GM19463 (cell line): Measurements from ENCODE around the gene DRD2.

Source experiments
- ATAC-seq: cut with Tn5 transposase; IDR thresholded peaks from one replicate; pipeline ENCODE4 v1.9.1; 2021; ENCODE audit warnings: mild to moderate bottlenecking, moderate library complexity; ENCODE audit not compliant: unreplicated experiment

The DRD2 gene

GRCh38 chr11:113447621-113448315, 27.4 kb downstream of the DRD2 start:
- no peak for ATAC-seq

DNA sequence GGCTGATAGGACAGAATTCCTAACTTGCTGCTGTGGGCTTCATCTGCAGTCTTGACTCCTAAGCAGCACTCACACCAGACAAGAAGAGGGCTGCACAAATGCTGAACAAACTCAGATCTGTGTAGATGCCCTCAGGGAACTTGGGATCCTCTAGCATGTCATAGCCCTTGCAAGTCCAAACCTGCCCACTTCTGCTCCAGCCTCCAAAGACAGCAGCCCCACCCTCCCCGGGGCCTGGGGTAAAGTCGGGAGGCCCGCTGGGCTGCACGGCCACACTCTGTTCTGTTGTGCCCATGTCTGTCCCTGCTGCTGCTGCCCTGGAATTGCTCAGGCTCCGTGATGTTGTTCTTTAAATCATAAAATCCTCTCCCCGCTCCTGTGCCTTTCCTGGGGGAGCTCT, 28.3 kb downstream of the DRD2 start:
- no peak for ATAC-seq

GRCh38 chr11:113446112-113446511, 29.1 kb downstream of the DRD2 start:
- no peak for ATAC-seq

GRCh38 chr11:113444502-113445123, 30.6 kb downstream of the DRD2 start:
- no peak for ATAC-seq

- no peak for ATAC-seq
Measured at GRCh38 chr11:113440816-113441215, 34.4 kb downstream of the DRD2 start.

DNA sequence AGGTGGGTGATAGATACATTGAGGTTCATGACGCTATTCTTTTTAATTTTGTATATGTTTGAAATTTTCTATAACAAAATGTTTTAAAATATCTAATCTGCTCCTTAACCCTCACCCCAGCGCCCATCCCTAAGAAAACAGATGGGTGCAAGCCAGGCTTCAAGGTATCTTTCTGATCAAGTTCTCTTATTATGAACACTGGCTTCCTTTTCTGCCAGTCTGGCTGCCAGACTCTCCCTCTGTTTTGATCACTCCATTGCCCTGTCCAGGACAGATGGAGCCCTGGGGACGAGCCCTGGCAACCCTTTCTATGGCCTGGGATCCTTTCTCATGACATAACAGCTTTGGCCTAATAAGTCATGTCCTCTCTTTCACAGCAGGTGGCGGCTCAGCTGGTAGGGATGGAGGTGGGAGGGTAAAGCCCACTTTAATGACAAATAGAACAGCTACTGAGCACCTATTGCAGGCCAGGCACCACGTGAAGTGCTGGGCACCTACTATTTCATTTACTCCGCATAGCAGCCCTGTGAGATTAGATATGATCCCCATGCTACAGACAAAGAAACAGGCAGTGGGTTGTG, 38.4 kb downstream of the DRD2 start:
- no peak for ATAC-seq

DNA sequence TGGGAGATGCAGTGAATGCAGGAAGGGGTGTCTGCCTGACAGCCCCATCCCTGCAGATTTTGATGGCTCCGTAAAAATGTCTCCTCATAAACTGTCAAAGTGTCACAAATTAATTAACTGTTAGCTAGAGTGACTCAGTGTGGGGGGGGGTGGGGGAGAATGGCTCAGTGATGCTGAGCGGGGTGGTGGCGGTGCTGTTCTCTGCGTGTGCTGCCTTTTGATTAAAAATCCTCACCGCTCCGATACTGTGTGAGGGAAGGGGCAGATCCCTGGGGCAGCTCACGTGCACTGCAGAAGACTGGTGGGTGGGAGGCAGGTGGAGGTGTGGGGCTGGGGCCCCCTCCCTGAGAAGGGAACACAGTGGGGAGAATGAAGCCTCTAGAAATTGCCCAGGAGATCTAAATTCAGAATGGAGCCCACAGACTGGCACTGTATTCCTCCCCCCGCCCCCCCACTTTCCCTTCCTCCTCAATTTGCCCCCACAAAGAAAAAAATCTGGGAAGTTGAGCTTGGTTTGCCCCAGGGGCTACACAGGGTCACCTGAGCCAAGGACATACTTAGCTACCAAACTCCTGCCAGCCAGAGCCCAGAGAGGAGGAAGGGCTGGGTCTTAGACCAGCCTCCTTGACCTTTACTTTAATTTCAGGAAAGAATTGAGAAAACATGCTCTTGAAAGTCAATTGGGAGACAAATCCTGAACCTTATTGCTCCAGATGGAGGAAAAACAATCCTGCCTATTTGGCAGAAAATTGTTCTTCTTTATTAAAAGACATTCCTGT, 39.8 kb downstream of the DRD2 start:
- no peak for ATAC-seq

GRCh38 chr11:113431746-113432145, 43.5 kb downstream of the DRD2 start:
- ATAC-seq, result no peak

DNA sequence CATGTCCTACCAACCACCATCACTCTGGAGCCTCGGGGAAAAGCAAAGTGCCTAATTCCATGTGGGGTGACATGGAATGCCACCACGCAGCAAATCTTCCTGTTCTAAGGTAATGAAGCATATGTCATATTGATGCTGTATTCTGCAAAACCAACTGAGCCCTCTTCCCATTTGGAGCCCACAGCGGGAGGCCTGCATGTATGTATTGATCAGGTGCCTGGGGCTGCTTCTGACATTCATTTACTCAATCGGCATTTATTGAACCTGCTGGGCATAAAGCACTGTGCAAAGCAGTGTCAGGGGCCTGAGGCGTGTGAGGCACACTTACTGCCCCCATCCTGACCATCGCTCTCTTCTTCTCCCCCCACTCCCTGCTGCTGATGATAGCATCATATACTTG, 48.5 kb downstream of the DRD2 start:
- no peak for ATAC-seq

DNA sequence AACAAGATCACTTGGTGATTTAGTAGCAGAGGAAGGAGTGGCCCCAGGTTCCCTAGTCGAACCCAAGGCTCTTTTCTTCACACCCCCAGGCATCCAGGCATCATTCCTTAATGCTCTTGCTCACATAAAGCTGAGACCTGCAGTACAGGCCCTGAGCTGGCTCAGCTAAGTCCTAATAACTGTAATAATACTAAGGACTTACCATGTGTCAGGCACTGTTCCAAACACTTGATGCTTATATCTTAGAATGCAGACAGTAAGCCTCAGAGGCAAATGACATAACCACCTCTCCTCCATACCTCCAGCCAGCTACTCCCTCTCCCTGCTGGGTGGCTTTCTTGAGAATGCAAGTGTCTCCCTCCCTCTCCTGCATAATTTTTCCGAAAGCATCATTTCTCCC, 54.4 kb downstream of the DRD2 start:
- no peak for ATAC-seq

- no peak for ATAC-seq
Measured at GRCh38 chr11:113419454-113420003, 55.7 kb downstream of the DRD2 start.

DNA sequence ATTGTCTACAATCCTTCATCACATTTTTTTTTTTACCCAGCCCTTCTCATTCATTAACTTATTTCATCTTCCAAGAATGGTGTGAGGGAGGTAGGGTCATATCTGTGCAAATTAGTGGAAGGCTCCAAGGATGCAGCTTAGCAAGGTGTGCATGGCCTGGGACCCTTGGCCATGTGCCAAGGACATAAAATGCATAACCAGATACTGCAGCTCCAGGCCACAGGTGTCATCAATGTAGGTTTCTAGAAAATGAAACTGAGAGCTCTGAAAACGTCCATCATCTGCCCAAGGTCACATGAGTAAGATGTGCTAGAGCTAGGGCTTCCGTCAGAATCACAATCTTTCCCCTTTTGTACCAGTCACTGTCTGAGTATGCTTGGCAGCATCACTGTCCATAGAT, 57.8 kb downstream of the DRD2 start:
- no peak for ATAC-seq

GRCh38 chr11:113415343-113415742, 59.9 kb downstream of the DRD2 start:
- no peak for ATAC-seq

DNA sequence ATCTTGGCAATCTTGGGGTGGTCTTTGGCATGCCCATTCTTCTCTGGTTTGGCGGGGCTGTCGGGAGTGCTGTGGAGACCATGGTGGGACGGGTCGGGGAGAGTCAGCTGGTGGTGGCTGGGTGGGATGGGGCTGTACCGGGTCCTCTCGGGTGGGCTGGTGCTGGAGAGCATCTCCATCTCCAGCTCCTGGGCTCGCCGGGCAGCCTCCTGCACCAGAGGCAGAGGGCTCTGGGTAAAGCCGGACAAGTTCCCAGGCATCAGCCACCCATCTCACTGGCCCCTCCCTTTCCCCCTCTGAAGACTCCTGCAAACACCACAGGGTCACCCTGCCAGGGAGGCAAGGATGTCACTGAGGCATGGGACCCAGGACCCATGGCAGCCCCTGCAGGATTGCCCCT, 62.5 kb downstream of the DRD2 start:
- ATAC-seq, result no peak

DNA sequence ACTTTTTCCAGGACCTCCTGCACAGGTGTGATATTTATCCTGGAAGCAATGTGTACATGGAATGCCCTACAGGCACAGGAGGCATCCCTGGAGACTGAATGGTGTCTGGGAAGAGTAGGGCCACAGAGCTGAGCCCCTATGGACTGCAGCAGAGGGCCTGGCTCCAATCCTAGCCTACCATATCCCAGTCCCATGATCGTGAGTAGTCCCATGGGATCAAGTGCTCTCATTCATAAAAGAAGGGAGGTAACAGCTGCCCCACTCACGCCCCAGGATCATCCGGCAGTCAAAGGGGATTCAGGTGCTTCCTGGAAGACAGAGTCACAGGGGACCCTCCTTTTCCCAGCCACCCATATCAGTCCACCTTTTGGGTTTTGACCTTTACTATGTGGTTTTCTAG, 63.7 kb downstream of the DRD2 start:
- ATAC-seq, result no peak

GRCh38 chr11:113410414-113411135, 64.6 kb downstream of the DRD2 start:
- ATAC-seq, result no peak

- ATAC-seq, result no peak
Measured at GRCh38 chr11:113409526-113409925, 65.7 kb downstream of the DRD2 start.

DNA sequence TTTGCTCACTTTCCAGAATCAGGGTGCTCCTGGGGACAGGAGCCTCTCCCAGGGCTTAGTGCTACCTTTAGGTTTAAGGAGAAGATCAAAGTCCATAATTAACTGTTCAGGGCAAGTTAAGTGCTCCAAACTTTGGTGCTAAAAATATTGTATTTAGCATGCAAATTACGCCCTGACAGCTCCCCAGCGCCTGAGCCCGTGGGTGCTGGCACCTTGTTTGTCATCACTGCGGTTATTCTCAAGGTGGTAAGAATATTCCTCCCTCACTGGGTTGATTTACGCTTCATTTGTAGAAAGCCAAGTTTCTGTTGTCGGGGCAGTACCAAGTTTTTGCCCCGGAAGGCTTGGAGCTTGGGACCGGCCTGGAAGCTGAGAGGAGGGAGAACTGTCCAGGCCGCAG, 66.3 kb downstream of the DRD2 start:
- no peak for ATAC-seq

- no peak for ATAC-seq
Measured at GRCh38 chr11:113408206-113408605, 67.0 kb downstream of the DRD2 start.

DNA sequence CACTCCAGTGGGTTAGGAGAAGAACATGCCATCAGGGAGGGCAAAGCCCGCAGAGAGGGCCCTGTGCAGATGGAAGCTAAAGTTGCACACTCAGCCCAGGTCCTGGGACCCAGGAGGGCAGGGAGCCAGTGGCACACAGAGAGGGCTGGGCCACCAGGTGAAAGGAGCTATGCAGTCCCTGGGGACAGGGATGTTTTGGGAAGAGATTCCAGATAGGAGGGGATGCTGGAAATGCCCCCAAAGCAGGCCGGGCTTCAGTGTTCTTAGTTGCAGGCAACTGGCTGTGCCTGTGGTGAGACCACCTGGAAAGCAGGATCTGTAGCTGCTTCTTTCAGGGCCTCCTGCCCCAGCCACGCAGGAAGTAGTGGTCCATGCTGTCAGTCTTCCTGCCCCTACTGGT, 68.0 kb downstream of the DRD2 start:
- no peak for ATAC-seq
